PC-9 (cell line): Measurements from ENCODE around the gene ITCH. TPM values are rescaled to one million over a fixed set of nuclear protein-coding genes. Genes with fewer than 3 reads are reported as not detected.

Experiments used
- BruUV-seq: library from RNA; stranded (reverse); fragments of 400-500 nt; replicated peaks from 2 replicates; lab custom pipeline; 2021; lab: Mats Ljungman, UMichigan
- CTCF ChIA-PET: fragments of 300-600 bp; sonication (Branson Sonifier 250); formaldehyde crosslinking; loops from one replicate; lab custom pipeline; 2022; ENCODE audit warnings: antibody characterized with exemption; lab: Charles Lee
- POLR2A ChIA-PET: fragments of 300-600 bp; sonication (Branson Sonifier 250); formaldehyde crosslinking; loops from one replicate; lab custom pipeline; 2022; ENCODE audit warnings: antibody characterized with exemption; ENCODE audit not compliant: unreplicated experiment; lab: Charles Lee
- DNase-seq, 2 experiments: peaks; one replicate each; pipeline versions ENCODE4 v3.0.0 to v3.0.0-alpha.2; 2015 to 2022; ENCODE audit warnings: mixed read lengths in 1 of 2
- H2AFZ ChIP-seq: fragments of 200-600 bp; sonication (generic); 2 replicates; pipeline ENCODE4 v1.8.1; 2017; ENCODE audit warnings: antibody characterized with exemption
- H3F3A ChIP-seq: fragments of 200-600 bp; sonication (generic); 2 replicates; pipeline ENCODE4 v1.8.1; 2017; ENCODE audit warnings: antibody characterized with exemption, mild to moderate bottlenecking, low read depth; ENCODE audit not compliant: insufficient read depth
- H3K27ac ChIP-seq: fragments of 200-600 bp; sonication (generic); 2 replicates; pipeline ENCODE4 v1.6.1; 2016; ENCODE audit warnings: mixed run types
- H3K27me3 ChIP-seq: fragments of 200-600 bp; sonication (generic); 2 replicates; pipeline ENCODE4 v1.6.1; 2016; ENCODE audit warnings: low read depth, mixed run types; ENCODE audit not compliant: insufficient read depth
- H3K36me3 ChIP-seq: fragments of 200-600 bp; sonication (generic); 2 replicates; pipeline ENCODE4 v1.6.1; 2016; ENCODE audit warnings: low read depth, mixed run types
- H3K4me1 ChIP-seq: fragments of 200-600 bp; sonication (generic); replicated peaks from 2 replicates; pipeline ENCODE4 v1.6.1; 2016; ENCODE audit warnings: mixed run types; ENCODE audit not compliant: insufficient read depth
- H3K4me2 ChIP-seq: fragments of 200-600 bp; sonication (generic); 2 replicates; pipeline ENCODE4 v1.6.1; 2017; ENCODE audit warnings: mixed run types
- H3K4me3 ChIP-seq: fragments of 200-600 bp; sonication (generic); 2 replicates; pipeline ENCODE4 v1.6.1; 2016; ENCODE audit warnings: mixed run types
- H3K79me2 ChIP-seq: fragments of 200-600 bp; sonication (generic); 2 replicates; pipeline ENCODE4 v1.6.1; 2017; ENCODE audit warnings: low read depth, mixed run types
- H3K9me2 ChIP-seq: fragments of 200-600 bp; sonication (generic); 2 replicates; pipeline ENCODE4 v1.8.1; 2017; ENCODE audit warnings: mild to moderate bottlenecking; ENCODE audit not compliant: insufficient read depth
- H3K9me3 ChIP-seq: fragments of 200-600 bp; sonication (generic); 2 replicates; pipeline ENCODE4 v1.8.1; 2016; ENCODE audit warnings: low read depth; ENCODE audit not compliant: insufficient read depth
- H4K20me1 ChIP-seq: fragments of 200-600 bp; sonication (generic); 2 replicates; pipeline ENCODE4 v1.8.1; 2017; ENCODE audit not compliant: insufficient read depth
- EZH2 ChIP-seq: fragments of 200-600 bp; sonication (generic); IDR thresholded peaks from 2 replicates; pipeline ENCODE4 v1.8.0; 2017; ENCODE audit warnings: antibody characterized with exemption, low read depth
- intact Hi-C: fragments of 100-400 bp; cut with micrococcal nuclease; formaldehyde crosslinking; loops from one replicate; pipeline ENCODE4 v1.10.0; 2022; ENCODE audit not compliant: unreplicated experiment
- total RNA-seq: library from RNA; stranded (reverse); gene quantifications from 2 replicates; pipeline ENCODE4 v1.2.3, GENCODE V29; 2021
- TF ChIP-seq, protein P1 (sequence below): fragments of 200-600 bp; sonication (generic); conservative IDR thresholded peaks from 2 replicates; pipeline ENCODE4 v1.6.1; 2017; ENCODE audit warnings: mixed run types, antibody characterized with exemption, mild to moderate bottlenecking, moderate library complexity

The ITCH gene
- total RNA-seq, 1 experiment from 2014 or later: 144 TPM

- H3K27me3 ChIP-seq: no peaks in the 10 kb centered on the region
- peak; percentile 48 to 87 for DNase-seq
- peaks cover 61% of the 10 kb centered on the region for H3K4me1 ChIP-seq
- no peak overlapping the region for H2AFZ ChIP-seq
- no peak for TF ChIP-seq EZH2
- TF ChIP-seq, protein P1, sequence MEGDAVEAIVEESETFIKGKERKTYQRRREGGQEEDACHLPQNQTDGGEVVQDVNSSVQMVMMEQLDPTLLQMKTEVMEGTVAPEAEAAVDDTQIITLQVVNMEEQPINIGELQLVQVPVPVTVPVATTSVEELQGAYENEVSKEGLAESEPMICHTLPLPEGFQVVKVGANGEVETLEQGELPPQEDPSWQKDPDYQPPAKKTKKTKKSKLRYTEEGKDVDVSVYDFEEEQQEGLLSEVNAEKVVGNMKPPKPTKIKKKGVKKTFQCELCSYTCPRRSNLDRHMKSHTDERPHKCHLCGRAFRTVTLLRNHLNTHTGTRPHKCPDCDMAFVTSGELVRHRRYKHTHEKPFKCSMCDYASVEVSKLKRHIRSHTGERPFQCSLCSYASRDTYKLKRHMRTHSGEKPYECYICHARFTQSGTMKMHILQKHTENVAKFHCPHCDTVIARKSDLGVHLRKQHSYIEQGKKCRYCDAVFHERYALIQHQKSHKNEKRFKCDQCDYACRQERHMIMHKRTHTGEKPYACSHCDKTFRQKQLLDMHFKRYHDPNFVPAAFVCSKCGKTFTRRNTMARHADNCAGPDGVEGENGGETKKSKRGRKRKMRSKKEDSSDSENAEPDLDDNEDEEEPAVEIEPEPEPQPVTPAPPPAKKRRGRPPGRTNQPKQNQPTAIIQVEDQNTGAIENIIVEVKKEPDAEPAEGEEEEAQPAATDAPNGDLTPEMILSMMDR: no peak
- peaks cover 97% of the 10 kb centered on the region for H3K79me2 ChIP-seq
- H3K36me3 ChIP-seq: peaks cover 77% of the 10 kb centered on the region
- no peak overlapping the region; the same call in 1 of the 2 replicates for H3K4me3 ChIP-seq
- ChIA-PET POLR2A (interaction anchor here (0.6 kb wide), 1 partner anchor 127 kb away, joined by 9 read pairs; no protein-coding TSS in a partner anchor), CTCF (interaction anchor here (1.0 kb wide), 1 partner anchor 55 kb away, joined by 4 read pairs; no protein-coding TSS in a partner anchor)
- H3K9me3 ChIP-seq: no peaks in the 10 kb centered on the region
- H3K4me2 ChIP-seq: peak overlapping the region; percentile 100
- intact Hi-C loops: loop anchor here (2.0 kb wide), 1 partner anchor 22 kb away; no protein-coding TSS in a partner anchor
- BruUV-seq: no TSS peak
- no peaks in the 10 kb centered on the region; the same call in 1 of the 2 replicates for H4K20me1 ChIP-seq
- H3F3A ChIP-seq: peaks cover 73% of the 10 kb centered on the region
- H3K9me2 ChIP-seq: no peaks in the 10 kb centered on the region
- H3K27ac ChIP-seq: peak overlapping the region; percentile 94
Measured at GRCh38 chr20:34369265-34369664, 6.2 kb downstream of the ITCH start.

- intact Hi-C loops: no loop called here
- CTCF ChIA-PET: interaction anchor here (1.0 kb wide), 1 partner anchor 56 kb away, joined by 4 read pairs; no protein-coding TSS in a partner anchor
- H3K9me3 ChIP-seq: no peaks in the 10 kb centered on the region
- no peak for DNase-seq
- H4K20me1 ChIP-seq: peaks cover 4% of the 10 kb centered on the region; the same call in 1 of the 2 replicates
- no peak overlapping the region for H2AFZ ChIP-seq
- BruUV-seq: no TSS peak
- H3F3A ChIP-seq: peaks cover 78% of the 10 kb centered on the region
- H3K4me2 ChIP-seq: no peak overlapping the region; the same call in 1 of the 2 replicates
- peaks cover 80% of the 10 kb centered on the region for H3K36me3 ChIP-seq
- TF ChIP-seq, protein P1: no peak
- no peak for TF ChIP-seq EZH2
- H3K9me2 ChIP-seq: no peaks in the 10 kb centered on the region
- H3K27ac ChIP-seq: peak overlapping the region; percentile 94
- no peaks in the 10 kb centered on the region for H3K27me3 ChIP-seq
- peaks cover 97% of the 10 kb centered on the region for H3K79me2 ChIP-seq
- POLR2A ChIA-PET: no interaction called here
- H3K4me3 ChIP-seq: no peak overlapping the region
- H3K4me1 ChIP-seq: peaks cover 56% of the 10 kb centered on the region
Measured at GRCh38 chr20:34370062-34370461, 7.0 kb downstream of the ITCH start.

- peaks cover 72% of the 10 kb centered on the region for H3K36me3 ChIP-seq
- no peak overlapping the region for H3K4me2 ChIP-seq
- TF ChIP-seq EZH2: no peak
- DNase-seq: no peak
- no peak overlapping the region for H3K4me3 ChIP-seq
- no peaks in the 10 kb centered on the region for H3K27me3 ChIP-seq
- H3K79me2 ChIP-seq: peaks cover 95% of the 10 kb centered on the region
- H3K9me2 ChIP-seq: no peaks in the 10 kb centered on the region
- H2AFZ ChIP-seq: no peak overlapping the region
- ChIA-PET POLR2A (interaction anchor here (0.7 kb wide), 1 partner anchor 10 kb away, joined by 7 read pairs; no protein-coding TSS in a partner anchor), CTCF (no interaction called here)
- H3K4me1 ChIP-seq: peaks cover 33% of the 10 kb centered on the region
- no peaks in the 10 kb centered on the region for H3K9me3 ChIP-seq
- BruUV-seq: no TSS peak
- peaks cover 21% of the 10 kb centered on the region; the same call in 1 of the 2 replicates for H4K20me1 ChIP-seq
- H3K27ac ChIP-seq: no peak overlapping the region; the same call in 1 of the 2 replicates
- peaks cover 72% of the 10 kb centered on the region for H3F3A ChIP-seq
- intact Hi-C loops: no loop called here
Measured at GRCh38 chr20:34373445-34373844, 10.4 kb downstream of the ITCH start.
